Bone marrow (tissue), 2 donors: ENCODE results near the gene TRIO.
"Not testable (repeated sequence)": the region's sequence is repeated elsewhere in the genome, so short reads cannot be mapped to it uniquely, and the experiment has no call there.

ENCODE experiments used
- DNase-seq, 2 donors: peaks; one replicate each; lab custom pipeline; 2025; lab: John Stamatoyannopoulos, UW

The TRIO gene

DNA sequence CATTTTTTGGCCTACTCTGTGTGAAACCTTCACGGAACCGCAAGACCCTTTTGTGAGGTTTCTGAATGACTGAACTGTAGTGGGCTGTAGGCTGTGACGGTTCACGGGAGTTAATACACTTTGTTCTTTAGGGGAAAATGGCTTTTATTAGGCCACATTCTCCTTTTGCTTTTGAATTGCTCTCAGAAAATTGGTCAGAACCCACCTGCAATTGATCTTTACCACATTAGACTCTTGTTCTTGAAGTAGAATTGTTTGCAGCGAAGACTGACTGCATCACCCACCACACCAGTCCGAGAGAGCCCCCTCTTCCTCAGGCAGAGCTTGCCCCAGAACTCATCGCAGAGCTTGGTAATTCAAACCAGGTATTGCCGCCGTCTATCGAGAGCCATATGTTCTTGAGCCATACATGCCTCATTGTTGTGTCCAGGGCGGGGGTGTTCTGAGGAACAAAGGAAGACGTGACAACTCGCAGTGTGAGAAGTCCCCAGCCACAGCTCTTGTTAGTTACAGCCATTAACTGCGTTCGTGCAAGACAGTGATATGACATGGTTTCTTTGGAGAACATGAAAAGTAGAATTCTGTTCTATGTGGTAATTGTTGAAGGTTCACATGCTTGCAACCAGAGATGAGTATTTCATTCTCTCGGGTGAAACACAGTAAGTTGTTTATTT, 272.0 kb downstream of the TRIO start:
- DNase-seq = no peak

GRCh38 chr5:14415698-14416074, 272.5 kb downstream of the TRIO start:
- DNase-seq = no peak

DNA sequence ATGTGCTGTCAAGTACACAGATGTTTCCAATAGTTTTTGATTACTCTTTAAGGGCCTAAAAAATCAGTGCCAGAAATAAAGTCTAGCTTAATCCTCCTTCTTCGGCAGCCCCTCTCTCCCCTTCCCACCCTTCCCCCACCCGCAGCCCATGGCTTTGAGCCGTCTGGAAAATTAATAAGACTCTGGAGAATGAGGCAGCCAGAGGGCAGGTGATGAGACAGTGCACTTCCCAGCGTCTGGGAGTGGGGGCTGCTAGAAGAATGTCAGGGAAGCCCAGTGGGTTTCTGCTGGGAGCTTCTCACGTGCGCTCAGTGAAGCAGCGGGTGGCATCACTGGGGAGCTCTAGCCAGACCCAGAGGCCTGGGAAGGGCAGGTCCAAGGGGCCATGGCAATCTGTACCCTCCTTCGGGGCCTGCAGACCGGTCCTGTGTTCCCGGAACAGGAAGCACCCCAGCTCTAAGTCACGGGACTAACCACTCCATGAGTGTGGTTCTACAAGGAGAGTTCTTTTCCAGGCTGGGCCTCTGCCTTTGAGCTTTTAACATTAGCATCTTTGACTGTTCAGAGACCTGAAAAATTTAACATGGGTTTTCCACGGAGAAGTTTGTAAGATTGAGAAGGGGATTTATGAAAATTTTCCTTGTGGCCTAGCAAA, 273.6 kb downstream of the TRIO start:
- DNase-seq = no peak

GRCh38 chr5:14417276-14417730, 274.2 kb downstream of the TRIO start:
- DNase-seq = no peak

DNA sequence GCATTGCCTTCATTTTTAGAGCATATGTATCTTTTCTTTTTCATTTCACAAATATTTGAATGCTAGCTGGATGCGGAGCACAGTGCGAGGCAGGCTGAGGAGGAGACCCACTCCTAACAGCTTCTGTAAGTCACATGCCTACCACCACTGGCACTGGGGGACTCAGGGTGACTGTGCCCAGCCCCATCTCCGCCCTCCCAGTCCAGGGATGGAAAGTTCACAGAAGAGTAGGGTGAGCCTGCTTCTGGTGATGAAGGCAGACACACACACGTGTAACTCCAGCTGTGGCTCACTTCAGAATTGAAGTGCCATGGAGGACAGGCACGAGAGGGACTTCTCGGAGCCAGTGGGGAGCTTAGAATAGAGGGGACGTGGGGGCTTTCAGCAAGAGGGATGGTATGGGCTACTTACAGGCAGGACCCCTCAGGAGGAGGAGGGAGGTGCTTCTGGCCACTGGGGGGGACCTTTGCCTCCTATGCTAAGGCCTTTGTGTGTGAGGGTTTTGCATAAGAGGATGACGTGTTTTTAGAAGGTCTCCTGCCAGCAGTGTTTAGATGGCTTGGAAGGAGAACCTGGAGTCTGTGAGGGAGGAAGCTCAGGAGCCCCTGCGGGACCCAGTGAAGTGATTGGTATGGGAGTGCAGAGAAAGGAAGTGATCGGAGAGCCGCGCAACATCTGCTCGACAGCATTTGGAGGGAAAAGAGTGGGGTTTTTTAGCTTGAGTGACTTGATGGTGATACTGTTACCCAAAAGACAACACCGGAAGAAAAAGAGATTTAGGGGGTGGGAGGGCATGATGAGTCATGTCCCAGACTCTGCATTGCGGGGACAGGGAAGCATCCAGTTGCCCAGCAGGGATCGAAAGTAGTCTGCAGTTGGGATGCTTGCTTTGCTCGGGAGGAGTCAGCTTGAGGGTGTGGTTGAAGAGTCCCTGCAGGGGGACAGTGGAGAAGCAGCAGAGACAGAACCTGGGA, 274.9 kb downstream of the TRIO start:
- no peak for DNase-seq

- no peak for DNase-seq
Observed at GRCh38 chr5:14419686-14420085, 276.5 kb downstream of the TRIO start.

- DNase-seq = no peak
Observed at GRCh38 chr5:14420101-14420811, 277.1 kb downstream of the TRIO start.

DNA sequence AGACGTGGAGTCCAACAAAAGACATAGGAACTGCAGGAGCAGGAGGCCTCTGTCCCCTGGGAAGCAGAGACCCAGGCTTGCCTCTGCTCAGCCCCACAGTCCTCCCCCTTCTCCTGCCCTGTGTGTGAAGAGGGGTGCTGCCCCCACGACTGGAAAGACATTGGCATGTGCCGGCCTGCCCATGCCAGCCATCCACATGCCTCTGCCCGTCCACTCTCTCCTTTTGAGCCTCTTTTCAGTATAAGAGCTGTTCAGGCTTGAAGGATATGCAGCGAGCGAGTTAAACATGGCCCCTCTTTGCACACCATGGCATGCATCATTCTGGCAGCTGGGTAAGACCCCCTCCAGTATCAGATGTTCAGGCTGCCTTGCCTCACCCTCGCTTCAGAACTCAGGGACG, 278.7 kb downstream of the TRIO start:
- DNase-seq = no peak

GRCh38 chr5:14424011-14424685, 281.0 kb downstream of the TRIO start:
- DNase-seq = no peak

DNA sequence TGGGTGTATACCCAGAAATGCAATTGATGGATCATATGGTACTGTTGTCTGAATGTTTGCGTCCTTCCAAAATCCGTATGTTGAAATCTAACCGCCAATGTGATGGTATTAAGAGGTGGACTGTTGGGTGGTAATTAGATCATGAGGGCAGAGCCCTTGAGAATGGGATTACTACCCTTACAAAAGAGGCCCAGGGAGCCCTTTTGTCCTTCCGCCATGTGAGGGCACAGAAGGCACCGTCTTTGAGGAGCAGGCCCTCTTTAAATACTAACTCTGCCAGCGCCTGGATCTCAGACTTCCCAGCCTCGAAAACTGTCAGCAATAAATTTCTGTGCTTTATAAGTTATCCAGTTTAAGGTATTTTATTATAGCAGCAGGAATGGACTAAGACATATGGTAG, 282.4 kb downstream of the TRIO start:
- DNase-seq = no peak

- DNase-seq = no peak
Observed at GRCh38 chr5:14426521-14426920, 283.4 kb downstream of the TRIO start.

DNA sequence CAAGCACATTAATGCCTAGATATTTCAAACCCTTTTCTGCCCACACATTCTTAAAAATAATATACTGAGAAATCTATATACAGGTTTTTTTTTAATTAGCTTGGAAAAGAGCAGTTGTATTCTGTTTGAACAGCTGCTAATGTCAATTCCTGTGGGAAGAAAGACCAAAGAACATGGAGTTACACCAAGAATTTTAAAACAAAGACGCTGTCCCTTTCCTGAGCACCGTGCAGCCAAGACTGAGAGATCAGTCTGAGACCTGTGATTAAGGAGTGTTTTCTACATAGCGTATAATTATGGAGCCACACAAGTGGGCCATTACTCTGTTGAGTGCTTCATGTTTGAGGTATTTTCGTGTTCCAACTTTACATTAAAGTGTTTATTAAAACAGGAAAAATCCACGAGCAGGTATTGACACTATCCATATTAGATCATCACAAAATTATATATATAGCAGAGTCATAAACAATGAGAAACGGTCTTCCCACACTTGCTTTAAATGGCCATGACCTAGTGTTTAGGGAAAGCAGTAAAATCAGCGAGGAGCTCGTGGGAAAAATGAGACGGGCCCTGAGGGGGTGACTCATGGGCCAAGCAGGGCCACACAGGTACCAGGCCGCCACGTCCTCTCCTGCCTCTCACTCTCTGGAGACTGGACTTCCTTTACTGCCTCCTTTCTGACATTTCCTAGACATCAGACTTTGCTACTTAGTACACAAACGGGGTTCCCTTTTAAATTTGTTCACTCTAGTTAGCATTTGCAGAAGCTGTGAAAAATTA, 285.4 kb downstream of the TRIO start:
- DNase-seq = no peak

- DNase-seq = no peak
Observed at GRCh38 chr5:14429101-14430050, 286.2 kb downstream of the TRIO start.

- DNase-seq = no peak
Observed at GRCh38 chr5:14431534-14431933, 288.4 kb downstream of the TRIO start.

- no peak for DNase-seq
Observed at GRCh38 chr5:14432931-14433589, 289.9 kb downstream of the TRIO start.

DNA sequence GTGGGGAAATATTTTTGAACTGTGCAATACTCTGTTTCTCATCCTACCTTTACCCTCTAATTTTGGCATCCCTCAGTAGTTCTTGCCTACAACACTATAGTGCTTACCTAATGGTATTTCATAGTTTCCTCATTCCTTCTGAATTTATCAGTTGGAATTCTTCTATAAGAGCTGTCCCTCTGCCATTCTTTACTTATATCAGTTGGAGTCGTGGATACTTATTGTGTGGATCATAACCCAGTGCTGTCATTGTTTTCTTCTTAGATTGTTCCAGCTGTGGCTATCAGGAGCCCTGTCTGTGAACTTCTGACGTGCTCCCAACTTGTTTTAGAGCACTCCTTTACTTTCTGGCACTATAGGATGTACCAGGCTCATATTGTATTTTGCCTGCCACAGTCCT, 292.3 kb downstream of the TRIO start:
- DNase-seq = no peak

GRCh38 chr5:14436122-14436521, 293.0 kb downstream of the TRIO start:
- not testable (repeated sequence) for DNase-seq

GRCh38 chr5:14436801-14437542, 293.8 kb downstream of the TRIO start:
- DNase-seq = no peak
